ENCODE data around the gene LRRC25.

Gene LRRC25

DNA sequence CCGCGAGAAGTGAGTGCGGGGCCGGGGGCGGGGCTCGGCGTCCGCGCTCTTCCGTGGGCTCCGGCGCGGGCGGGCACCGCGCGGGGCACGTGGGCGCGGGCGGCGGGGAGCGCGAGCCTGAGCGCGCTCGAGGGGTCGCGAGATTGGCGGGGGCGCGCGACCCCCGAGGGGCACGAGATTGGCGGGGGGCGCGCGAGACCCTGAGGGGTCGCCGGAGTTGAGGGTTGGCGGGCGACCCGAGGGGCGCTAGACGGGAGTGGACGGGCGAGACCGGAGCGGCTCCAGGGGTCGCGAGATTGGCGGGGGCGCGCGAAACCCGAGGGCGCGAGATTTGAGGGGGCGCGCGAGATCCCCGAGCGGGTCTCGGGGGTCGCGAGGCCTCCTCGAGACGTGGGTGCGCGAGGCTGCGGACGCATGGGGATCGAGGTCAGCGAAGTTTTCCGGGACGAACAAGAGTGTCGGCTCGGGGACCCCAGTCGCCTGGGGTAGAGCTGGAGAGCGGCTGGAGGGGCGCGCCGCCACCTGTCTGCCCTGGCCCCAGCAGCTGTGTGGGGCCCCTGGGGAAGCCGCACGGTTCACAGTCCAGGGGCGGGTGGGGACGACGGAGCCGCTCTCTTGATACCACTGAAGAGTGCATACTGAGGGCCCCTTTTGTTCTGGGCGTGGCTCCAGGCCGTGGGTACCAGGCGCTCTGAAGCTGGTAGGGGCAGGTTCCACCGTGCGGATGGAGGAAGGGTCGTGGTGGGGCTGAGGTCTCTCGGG, 22.5 kb upstream of the LRRC25 start:
- ChIA-PET POLR2A (interaction anchor here (0.5 to 5.3 kb wide), 9 partner anchors 9 to 196 kb away, joined by 3 to 56 read pairs (median 5); partner anchors contain the start of genes JUND and LSM4), CTCF (interaction anchor here (0.6 to 1.1 kb wide), 2 partner anchors 30 to 559 kb away, joined by 3 read pairs; no protein-coding TSS in a partner anchor)
- no peak for TF ChIP-seq BHLHE40 (IDR thresholded peaks at IDR 0.05; ENCODE audit: borderline replicate concordance)
- no peak; the same call in none of the 2 replicates for TF ChIP-seq L3MBTL2 (conservative IDR thresholded peaks at IDR 0.05)
- no peak for TF ChIP-seq FOXK2 (IDR thresholded peaks at IDR 0.05)
- TF ChIP-seq, protein P1, sequence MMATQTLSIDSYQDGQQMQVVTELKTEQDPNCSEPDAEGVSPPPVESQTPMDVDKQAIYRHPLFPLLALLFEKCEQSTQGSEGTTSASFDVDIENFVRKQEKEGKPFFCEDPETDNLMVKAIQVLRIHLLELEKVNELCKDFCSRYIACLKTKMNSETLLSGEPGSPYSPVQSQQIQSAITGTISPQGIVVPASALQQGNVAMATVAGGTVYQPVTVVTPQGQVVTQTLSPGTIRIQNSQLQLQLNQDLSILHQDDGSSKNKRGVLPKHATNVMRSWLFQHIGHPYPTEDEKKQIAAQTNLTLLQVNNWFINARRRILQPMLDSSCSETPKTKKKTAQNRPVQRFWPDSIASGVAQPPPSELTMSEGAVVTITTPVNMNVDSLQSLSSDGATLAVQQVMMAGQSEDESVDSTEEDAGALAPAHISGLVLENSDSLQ (IDR thresholded peaks at IDR 0.05), result no peak
- no peak for TF ChIP-seq TARDBP (IDR thresholded peaks at IDR 0.05)
- TF ChIP-seq SUZ12 (IDR thresholded peaks at IDR 0.05), result no peak
- no peak for TF ChIP-seq ZNF384 (IDR thresholded peaks at IDR 0.05)
- no peak for TF ChIP-seq CTBP1 (IDR thresholded peaks at IDR 0.05; ENCODE audit: borderline replicate concordance)
- no peak for TF ChIP-seq LEF1 (IDR thresholded peaks at IDR 0.05; ENCODE audit: borderline replicate concordance)
- no peak for TF ChIP-seq FOXM1 (IDR thresholded peaks at IDR 0.05; ENCODE audit: borderline replicate concordance)
- TF ChIP-seq FOXA1 (IDR thresholded peaks at IDR 0.05), result no peak
- no peak for TF ChIP-seq HDGF (IDR thresholded peaks at IDR 0.05; ENCODE audit: borderline replicate concordance)
- no peak for DNase-seq (ENCODE audit: extremely low spot score)

DNA sequence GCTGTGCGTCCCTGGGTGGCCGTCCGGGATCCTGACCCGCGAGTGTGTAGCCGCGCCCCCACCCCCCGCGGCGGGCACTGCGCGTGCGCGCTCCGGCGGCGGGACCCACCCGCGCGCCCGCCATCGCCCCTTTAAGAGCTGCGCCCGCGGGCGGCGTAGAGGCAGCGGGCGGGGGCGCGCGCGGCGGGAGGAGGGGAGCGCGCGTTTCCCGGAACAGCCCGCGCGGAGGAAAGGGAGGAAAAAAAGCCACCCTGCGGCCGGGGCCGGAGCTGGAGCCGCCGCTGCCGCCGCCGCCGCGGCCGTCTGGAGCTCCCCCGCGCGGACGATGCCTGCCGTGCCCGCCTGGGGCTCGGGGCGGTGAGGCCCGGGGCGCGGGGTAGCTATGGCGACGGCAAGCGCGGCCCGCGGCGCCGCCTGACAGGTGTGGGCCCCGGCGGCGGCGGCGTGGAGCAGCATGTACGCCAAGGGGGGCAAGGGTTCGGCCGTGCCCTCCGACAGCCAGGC, 21.8 kb upstream of the LRRC25 start, which contains the start of gene SSBP4:
SSBP4 (plus strand) TSS at position 204 of the 504 bp plus-strand sequence; CDS start at position 455, 251 bp downstream.
- ChIA-PET POLR2A (interaction anchor here (0.5 to 5.3 kb wide), 8 partner anchors 16 to 195 kb away, joined by 3 to 56 read pairs (median 5); partner anchors contain the start of genes JUND and LSM4), CTCF (interaction anchor here (0.6 to 1.1 kb wide), 3 partner anchors 30 to 559 kb away, joined by 3 read pairs; partner anchors contain the start of gene GDF15)
- peak; percentile 87 for DNase-seq (ENCODE audit: extremely low spot score)
- no peak for TF ChIP-seq SUZ12 (IDR thresholded peaks at IDR 0.05)
- TF ChIP-seq FOXM1 (IDR thresholded peaks at IDR 0.05; ENCODE audit: borderline replicate concordance), result peak; percentile 95
- no peak for TF ChIP-seq FOXK2 (IDR thresholded peaks at IDR 0.05)
- TF ChIP-seq ARNT (IDR thresholded peaks at IDR 0.05), result no peak

DNA sequence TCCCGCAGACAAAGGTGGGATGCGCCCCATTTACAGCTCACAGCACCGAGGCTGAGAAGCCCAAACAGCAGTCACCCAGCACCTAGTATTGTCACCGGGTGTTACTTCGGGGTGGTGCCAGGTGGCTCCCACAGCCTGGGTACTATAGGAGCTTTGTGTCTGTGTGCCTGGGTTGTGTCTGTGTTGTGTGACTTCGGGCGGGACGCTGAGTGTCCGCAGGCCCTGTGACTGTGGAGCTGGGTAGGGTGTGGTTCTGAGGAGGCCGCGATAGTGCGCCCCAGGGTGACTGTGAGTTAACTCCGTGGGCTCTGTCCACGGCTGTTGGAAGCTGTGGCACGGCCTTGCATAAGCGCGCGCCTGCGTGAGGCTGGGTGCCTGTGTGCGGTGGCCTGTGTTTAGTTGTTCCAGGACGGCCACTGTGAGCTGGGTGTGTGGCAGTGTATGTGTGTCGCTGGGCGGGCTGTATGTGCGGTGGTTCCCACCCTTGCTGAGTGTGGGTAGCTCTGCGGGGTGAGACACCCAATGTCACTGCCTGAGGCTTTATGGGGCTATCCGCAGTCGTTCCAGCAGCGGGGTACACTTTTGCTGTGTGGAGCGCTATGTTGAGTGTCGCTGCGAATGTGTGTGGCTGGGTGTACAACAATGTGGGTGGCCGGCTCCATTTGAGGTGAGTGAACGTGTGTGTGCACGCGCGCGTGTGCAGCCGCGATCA, 21.2 kb upstream of the LRRC25 start:
- no peak for DNase-seq (ENCODE audit: extremely low spot score)
- ChIA-PET POLR2A (interaction anchor here (0.8 to 5.3 kb wide), 8 partner anchors 16 to 194 kb away, joined by 3 to 56 read pairs (median 7); partner anchors contain the start of genes JUND and LSM4), CTCF (interaction anchor here (0.5 to 1.1 kb wide), 4 partner anchors 29 to 355 kb away, joined by 3 read pairs; partner anchors contain the start of gene GDF15)
- TF ChIP-seq FOXM1 (IDR thresholded peaks at IDR 0.05; ENCODE audit: borderline replicate concordance) (no peak), ELF4 (IDR thresholded peaks at IDR 0.05) (no peak), L3MBTL2 (conservative IDR thresholded peaks at IDR 0.05) (peak; percentile 57; the same call in 1 of the 2 replicates)

GRCh38 chr19:18418029-18418482, 20.6 kb upstream of the LRRC25 start:
- TF ChIP-seq, protein P1 (IDR thresholded peaks at IDR 0.05), result no peak
- TF ChIP-seq HDGF (IDR thresholded peaks at IDR 0.05; ENCODE audit: borderline replicate concordance), result no peak
- no peak for TF ChIP-seq SP1 (IDR thresholded peaks at IDR 0.05)
- TF ChIP-seq ELF4 (IDR thresholded peaks at IDR 0.05), result no peak
- no peak for TF ChIP-seq SUZ12 (IDR thresholded peaks at IDR 0.05)
- TF ChIP-seq NFRKB (IDR thresholded peaks at IDR 0.05), result no peak
- no peak for TF ChIP-seq ARNT (IDR thresholded peaks at IDR 0.05)
- no peak for TF ChIP-seq FOXA1 (IDR thresholded peaks at IDR 0.05)
- TF ChIP-seq TARDBP (IDR thresholded peaks at IDR 0.05), result no peak
- TF ChIP-seq L3MBTL2 (conservative IDR thresholded peaks at IDR 0.05), result no peak
- no peak for TF ChIP-seq BHLHE40 (IDR thresholded peaks at IDR 0.05; ENCODE audit: borderline replicate concordance)
- no peak for TF ChIP-seq FOXM1 (IDR thresholded peaks at IDR 0.05; ENCODE audit: borderline replicate concordance)
- no peak for TF ChIP-seq LEF1 (IDR thresholded peaks at IDR 0.05; ENCODE audit: borderline replicate concordance)
- TF ChIP-seq CTBP1 (IDR thresholded peaks at IDR 0.05; ENCODE audit: borderline replicate concordance), result no peak
- no peak for TF ChIP-seq ZNF384 (IDR thresholded peaks at IDR 0.05)
- no peak for TF ChIP-seq FOXK2 (IDR thresholded peaks at IDR 0.05)
- CTCF ChIA-PET, result interaction anchor here (0.9 to 1.1 kb wide), 2 partner anchors 79 to 89 kb away, joined by 3 to 4 read pairs; no protein-coding TSS in a partner anchor
- no peak for DNase-seq (ENCODE audit: extremely low spot score)
- POLR2A ChIA-PET, result interaction anchor here (0.7 to 5.3 kb wide), 9 partner anchors 16 to 501 kb away, joined by 3 to 56 read pairs (median 7); partner anchors contain the start of genes COPE, DDX49, JUND and LSM4

GRCh38 chr19:18417250-18418028, 20.0 kb upstream of the LRRC25 start:
- CTCF ChIA-PET, result interaction anchor here (0.9 to 1.9 kb wide), 3 partner anchors 78 to 138 kb away, joined by 3 to 9 read pairs (median 4); no protein-coding TSS in a partner anchor
- DNase-seq (ENCODE audit: extremely low spot score), result peak; percentile 69
- TF ChIP-seq FOXM1 (IDR thresholded peaks at IDR 0.05; ENCODE audit: borderline replicate concordance) (peak; percentile 62; the same call in 1 of the 2 replicates), LEF1 (IDR thresholded peaks at IDR 0.05; ENCODE audit: borderline replicate concordance) (no peak), CTBP1 (IDR thresholded peaks at IDR 0.05; ENCODE audit: borderline replicate concordance) (no peak), HDGF (IDR thresholded peaks at IDR 0.05; ENCODE audit: borderline replicate concordance) (no peak), SUZ12 (IDR thresholded peaks at IDR 0.05) (no peak), L3MBTL2 (conservative IDR thresholded peaks at IDR 0.05) (peak; percentile 77), FOXA1 (IDR thresholded peaks at IDR 0.05) (no peak)
- TF ChIP-seq, protein P1 (IDR thresholded peaks at IDR 0.05), result no peak
- POLR2A ChIA-PET, result interaction anchor here (0.7 to 5.3 kb wide), 15 partner anchors 8 to 502 kb away, joined by 3 to 56 read pairs (median 6); partner anchors contain the start of genes COPE, DDX49, JUND and LSM4
